Vein endothelial cell (primary cell): ENCODE measurements around the gene CLIC5. TPM values are rescaled to one million over a fixed set of nuclear protein-coding genes. Genes with fewer than 3 reads are reported as not detected.

Source experiments
- small RNA-seq: library from RNA; depleted of rRNA; stranded (forward); fragments of <200 nt; gene quantifications from one replicate; pipeline ENCODE3, GENCODE V24; 2012
- total RNA-seq: library from RNA; depleted of rRNA; stranded (reverse); fragments of >200 nt; gene quantifications from 2 replicates; pipeline ENCODE4 v1.2.3, GENCODE V29; 2012

The CLIC5 gene
- under 0.01 and 0.19 TPM in 2 replicates for total RNA-seq

DNA sequence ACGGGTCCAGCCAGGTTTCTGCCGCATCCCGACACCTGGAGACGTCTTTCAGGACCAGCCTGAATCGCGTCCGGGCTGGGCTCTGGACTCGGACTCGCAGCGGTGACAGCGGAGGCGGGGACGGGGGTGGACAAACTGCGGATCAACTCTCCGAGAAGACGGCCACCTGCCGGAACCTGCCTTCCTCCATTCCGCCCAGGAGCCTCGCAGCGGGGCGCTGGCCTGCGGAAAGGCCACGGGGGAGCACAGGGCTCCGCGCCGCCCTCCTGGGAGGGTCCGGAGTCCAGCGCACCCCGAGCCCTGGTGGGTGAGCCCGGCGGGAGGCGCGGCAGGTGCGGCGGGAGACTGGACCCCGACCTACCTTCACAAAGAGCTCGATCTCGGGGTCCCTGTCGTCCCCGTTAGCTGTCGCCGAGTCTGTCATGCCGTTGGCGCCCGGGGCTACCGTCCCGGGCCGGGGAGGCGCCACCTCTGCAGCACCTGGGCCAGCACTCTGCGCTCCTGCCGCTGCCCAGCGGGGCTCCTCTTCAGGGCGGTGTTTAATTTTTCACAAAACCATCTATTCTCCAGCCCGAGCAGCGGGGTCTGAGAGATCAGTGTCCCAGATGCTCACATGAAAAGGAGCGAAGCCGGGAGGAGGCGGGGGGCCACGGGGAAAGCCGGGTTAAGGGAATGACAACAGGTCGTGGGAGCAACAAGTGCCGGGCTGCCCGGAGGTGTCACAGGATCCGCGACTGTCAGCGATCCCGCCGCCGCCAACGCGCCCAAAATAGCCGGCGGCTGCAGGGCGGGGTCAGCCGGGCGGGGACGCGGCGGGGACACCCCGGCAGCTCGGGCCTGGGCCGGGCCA lies at the start of gene CLIC5:
TSS of gene CLIC5 (minus strand) at position 742 of the 850 bp plus-strand sequence. CDS start at position 424, 318 bp downstream.

Small RNAs within 50 kb of the gene (small RNA-seq; reads per million reads assigned to genes)
- gene RNU6-754P: not detected

Other genes with a start within 250 kb of the CLIC5 start
- 6.2 and 8.0 TPM in 2 replicates for gene ENPP4, start 114.1 kb upstream of the CLIC5 start, total RNA-seq
- not detected in 2 replicates for gene ENPP5, start 155.1 kb upstream of the CLIC5 start, total RNA-seq